ENCODE data around the gene INMT.

The INMT gene

DNA sequence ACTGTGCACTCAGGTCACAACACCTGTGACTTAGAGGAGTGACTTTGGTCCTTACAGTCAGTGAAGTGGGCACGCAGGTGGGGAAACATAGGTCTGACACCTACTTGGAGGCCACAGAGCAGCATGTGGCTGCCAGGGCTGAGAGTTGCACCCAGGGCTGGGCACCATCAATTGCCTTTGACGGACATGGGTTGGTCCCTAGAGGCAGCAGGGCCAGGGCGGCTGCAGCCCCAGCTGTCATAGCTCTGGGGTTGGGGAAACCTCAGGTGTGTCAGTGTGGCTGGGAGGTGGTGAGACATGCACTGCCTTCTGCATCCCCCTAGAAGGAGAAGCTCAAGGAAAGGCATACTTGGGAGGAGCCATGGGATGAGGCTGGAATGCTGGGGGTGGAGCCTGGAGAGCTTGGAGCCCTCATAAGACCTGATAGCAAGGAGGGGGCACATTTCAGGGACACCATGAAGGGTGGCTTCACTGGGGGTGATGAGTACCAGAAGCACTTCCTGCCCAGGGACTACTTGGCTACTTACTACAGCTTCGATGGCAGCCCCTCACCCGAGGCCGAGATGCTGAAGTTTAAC, at the start of gene INMT:
Gene INMT, plus strand, starts transcription at position 440 of the 578 bp plus-strand sequence. Its CDS starts 16 bp downstream, at position 456.
- Histone ChIP-seq H3K4me1 (ENCODE audit: control insufficient read depth, insufficient read depth, low read length) (no peaks in the 10 kb centered on the region), H3K9me3 (ENCODE audit: control insufficient read depth, insufficient read depth, low read depth, low read length) (no peaks in the 10 kb centered on the region), H3K4me3 (ENCODE audit: low read depth, low read length) (no peak within 1 kb of the TSS), H3K36me3 (ENCODE audit: control insufficient read depth in 2 of 2, insufficient read depth in 1 of 2, low read length in 2 of 2) (no peaks in the 10 kb centered on the region), H3K27ac (ENCODE audit: extremely low read depth, low read depth, low read length) (no peak within 1 kb of the TSS)
- POLR2A ChIA-PET, result no interaction called here
- TF ChIP-seq ZNF830 (tag by site-specific recombination; IDR thresholded peaks at IDR 0.05; ENCODE audit: low read depth) (no peak), ZNF23 (tag by site-specific recombination; IDR thresholded peaks at IDR 0.05; ENCODE audit: borderline replicate concordance) (no peak), ZNF555 (tag by site-specific recombination; conservative IDR thresholded peaks at IDR 0.05) (no peak), ZNF610 (tag by site-specific recombination; IDR thresholded peaks at IDR 0.05; ENCODE audit: borderline replicate concordance) (no peak)
- TF ChIP-seq, protein P1, sequence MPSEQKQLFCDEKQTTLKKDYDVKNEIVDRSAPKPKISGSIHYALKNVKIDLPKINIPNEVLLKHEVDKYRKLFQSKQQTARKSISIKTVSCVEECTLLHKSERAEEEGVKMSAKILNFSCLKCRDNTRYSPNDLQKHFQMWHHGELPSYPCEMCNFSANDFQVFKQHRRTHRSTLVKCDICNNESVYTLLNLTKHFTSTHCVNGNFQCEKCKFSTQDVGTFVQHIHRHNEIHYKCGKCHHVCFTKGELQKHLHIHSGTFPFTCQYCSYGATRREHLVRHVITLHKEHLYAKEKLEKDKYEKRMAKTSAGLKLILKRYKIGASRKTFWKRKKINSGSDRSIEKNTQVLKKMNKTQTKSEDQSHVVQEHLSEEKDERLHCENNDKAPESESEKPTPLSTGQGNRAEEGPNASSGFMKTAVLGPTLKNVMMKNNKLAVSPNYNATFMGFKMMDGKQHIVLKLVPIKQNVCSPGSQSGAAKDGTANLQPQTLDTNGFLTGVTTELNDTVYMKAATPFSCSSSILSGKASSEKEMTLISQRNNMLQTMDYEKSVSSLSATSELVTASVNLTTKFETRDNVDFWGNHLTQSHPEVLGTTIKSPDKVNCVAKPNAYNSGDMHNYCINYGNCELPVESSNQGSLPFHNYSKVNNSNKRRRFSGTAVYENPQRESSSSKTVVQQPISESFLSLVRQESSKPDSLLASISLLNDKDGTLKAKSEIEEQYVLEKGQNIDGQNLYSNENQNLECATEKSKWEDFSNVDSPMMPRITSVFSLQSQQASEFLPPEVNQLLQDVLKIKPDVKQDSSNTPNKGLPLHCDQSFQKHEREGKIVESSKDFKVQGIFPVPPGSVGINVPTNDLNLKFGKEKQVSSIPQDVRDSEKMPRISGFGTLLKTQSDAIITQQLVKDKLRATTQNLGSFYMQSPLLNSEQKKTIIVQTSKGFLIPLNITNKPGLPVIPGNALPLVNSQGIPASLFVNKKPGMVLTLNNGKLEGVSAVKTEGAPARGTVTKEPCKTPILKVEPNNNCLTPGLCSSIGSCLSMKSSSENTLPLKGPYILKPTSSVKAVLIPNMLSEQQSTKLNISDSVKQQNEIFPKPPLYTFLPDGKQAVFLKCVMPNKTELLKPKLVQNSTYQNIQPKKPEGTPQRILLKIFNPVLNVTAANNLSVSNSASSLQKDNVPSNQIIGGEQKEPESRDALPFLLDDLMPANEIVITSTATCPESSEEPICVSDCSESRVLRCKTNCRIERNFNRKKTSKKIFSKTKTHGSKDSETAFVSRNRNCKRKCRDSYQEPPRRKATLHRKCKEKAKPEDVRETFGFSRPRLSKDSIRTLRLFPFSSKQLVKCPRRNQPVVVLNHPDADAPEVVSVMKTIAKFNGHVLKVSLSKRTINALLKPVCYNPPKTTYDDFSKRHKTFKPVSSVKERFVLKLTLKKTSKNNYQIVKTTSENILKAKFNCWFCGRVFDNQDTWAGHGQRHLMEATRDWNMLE (tag by site-specific recombination; conservative IDR thresholded peaks at IDR 0.05; ENCODE audit: low read depth), result no peak
- CTCF ChIA-PET, result interaction anchor here (0.7 kb wide), 1 partner anchor 191 kb away, joined by 3 read pairs; no protein-coding TSS in a partner anchor

DNA sequence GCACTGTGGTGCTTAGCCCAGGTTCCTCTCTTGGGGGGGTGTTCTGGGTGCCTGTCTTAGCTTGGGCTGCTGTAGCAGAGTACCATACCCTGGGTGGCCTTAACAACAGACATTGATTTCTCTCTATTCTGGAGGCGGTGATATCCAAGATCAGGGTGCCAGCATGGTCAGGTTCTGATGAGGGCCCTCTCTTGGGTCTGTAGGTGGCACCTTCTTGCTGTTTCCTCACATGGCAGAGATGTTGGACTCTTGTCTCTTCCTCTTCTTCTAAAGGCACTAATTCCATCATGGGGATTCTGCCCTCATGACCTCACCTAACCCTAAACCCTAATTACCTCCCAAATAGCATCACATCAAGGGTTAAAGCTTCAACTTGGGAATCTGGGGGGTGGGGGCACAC, 49.7 kb upstream of the INMT start:
- ChIA-PET CTCF (interaction anchor here (0.7 to 1.5 kb wide), 5 partner anchors 10 to 341 kb away, joined by 3 to 4 read pairs (median 3); partner anchors contain the start of gene CRHR2), POLR2A (no interaction called here)
- TF ChIP-seq, protein P2, sequence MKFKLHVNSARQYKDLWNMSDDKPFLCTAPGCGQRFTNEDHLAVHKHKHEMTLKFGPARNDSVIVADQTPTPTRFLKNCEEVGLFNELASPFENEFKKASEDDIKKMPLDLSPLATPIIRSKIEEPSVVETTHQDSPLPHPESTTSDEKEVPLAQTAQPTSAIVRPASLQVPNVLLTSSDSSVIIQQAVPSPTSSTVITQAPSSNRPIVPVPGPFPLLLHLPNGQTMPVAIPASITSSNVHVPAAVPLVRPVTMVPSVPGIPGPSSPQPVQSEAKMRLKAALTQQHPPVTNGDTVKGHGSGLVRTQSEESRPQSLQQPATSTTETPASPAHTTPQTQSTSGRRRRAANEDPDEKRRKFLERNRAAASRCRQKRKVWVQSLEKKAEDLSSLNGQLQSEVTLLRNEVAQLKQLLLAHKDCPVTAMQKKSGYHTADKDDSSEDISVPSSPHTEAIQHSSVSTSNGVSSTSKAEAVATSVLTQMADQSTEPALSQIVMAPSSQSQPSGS (tag by site-specific recombination; IDR thresholded peaks at IDR 0.05; ENCODE audit: low read depth), result no peak
- TF ChIP-seq ZNF211 (tag by site-specific recombination; IDR thresholded peaks at IDR 0.05; ENCODE audit: low read depth) (no peak), ZNF2 (tag by site-specific recombination; IDR thresholded peaks at IDR 0.05) (no peak), KLF7 (tag by site-specific recombination; IDR thresholded peaks at IDR 0.05; ENCODE audit: borderline replicate concordance) (no peak), ZNF223 (tag by site-specific recombination; IDR thresholded peaks at IDR 0.05) (no peak)
- TF ChIP-seq, protein P3, sequence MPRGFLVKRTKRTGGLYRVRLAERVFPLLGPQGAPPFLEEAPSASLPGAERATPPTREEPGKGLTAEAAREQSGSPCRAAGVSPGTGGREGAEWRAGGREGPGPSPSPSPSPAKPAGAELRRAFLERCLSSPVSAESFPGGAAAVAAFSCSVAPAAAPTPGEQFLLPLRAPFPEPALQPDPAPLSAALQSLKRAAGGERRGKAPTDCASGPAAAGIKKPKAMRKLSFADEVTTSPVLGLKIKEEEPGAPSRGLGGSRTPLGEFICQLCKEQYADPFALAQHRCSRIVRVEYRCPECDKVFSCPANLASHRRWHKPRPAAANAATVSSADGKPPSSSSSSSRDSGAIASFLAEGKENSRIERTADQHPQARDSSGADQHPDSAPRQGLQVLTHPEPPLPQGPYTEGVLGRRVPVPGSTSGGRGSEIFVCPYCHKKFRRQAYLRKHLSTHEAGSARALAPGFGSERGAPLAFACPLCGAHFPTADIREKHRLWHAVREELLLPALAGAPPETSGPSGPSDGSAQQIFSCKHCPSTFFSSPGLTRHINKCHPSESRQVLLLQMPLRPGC (tag by site-specific recombination; IDR thresholded peaks at IDR 0.05), result no peak
- Histone ChIP-seq H3K27ac (ENCODE audit: extremely low read depth, low read depth, low read length) (no peak overlapping the region), H3K4me1 (ENCODE audit: control insufficient read depth, insufficient read depth, low read length) (no peaks in the 10 kb centered on the region), H3K36me3 (ENCODE audit: control insufficient read depth in 2 of 2, insufficient read depth in 1 of 2, low read length in 2 of 2) (no peaks in the 10 kb centered on the region), H3K4me3 (ENCODE audit: low read depth, low read length) (no peak overlapping the region), H3K9me3 (ENCODE audit: control insufficient read depth, insufficient read depth, low read depth, low read length) (no peaks in the 10 kb centered on the region)

DNA sequence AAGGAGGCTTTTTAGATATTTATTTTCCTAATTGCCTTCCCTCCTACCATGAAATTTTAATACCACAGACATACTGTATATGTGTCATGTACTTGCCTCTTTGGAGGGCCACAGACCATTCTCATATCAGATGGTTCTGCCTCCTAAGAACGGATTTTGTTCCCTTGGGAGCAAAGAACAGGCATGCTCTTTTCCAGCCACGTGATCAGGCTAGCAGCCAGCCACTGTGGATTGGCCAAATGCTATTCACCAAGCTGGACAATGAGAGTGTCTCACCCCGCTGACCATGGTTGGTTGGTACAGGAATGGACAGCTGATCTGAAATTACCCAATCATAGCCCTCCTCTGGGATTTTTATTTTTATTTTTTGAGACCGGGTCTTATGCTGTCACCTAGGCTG, 48.2 kb upstream of the INMT start:
- H3K27ac ChIP-seq (ENCODE audit: extremely low read depth, low read depth, low read length), result no peak overlapping the region
- no peak overlapping the region for H3K4me3 ChIP-seq (ENCODE audit: low read depth, low read length)
- H3K36me3 ChIP-seq (ENCODE audit: control insufficient read depth in 2 of 2, insufficient read depth in 1 of 2, low read length in 2 of 2), result no peaks in the 10 kb centered on the region
- POLR2A ChIA-PET, result no interaction called here
- CTCF ChIA-PET, result interaction anchor here (1.2 kb wide), 1 partner anchor 37 kb away, joined by 6 read pairs; no protein-coding TSS in a partner anchor
- H3K9me3 ChIP-seq (ENCODE audit: control insufficient read depth, insufficient read depth, low read depth, low read length), result no peaks in the 10 kb centered on the region
- H3K4me1 ChIP-seq (ENCODE audit: control insufficient read depth, insufficient read depth, low read length), result no peaks in the 10 kb centered on the region
- no peak for TF ChIP-seq ZNF76 (tag by site-specific recombination; IDR thresholded peaks at IDR 0.05; ENCODE audit: borderline replicate concordance, low read depth)
- no peak for TF ChIP-seq ZNF785 (tag by site-specific recombination; IDR thresholded peaks at IDR 0.05)
- TF ChIP-seq ZNF701 (tag by site-specific recombination; IDR thresholded peaks at IDR 0.05), result no peak
- no peak for TF ChIP-seq EGR2 (tag by site-specific recombination; IDR thresholded peaks at IDR 0.05; ENCODE audit: low read depth)
- TF ChIP-seq, protein P4, sequence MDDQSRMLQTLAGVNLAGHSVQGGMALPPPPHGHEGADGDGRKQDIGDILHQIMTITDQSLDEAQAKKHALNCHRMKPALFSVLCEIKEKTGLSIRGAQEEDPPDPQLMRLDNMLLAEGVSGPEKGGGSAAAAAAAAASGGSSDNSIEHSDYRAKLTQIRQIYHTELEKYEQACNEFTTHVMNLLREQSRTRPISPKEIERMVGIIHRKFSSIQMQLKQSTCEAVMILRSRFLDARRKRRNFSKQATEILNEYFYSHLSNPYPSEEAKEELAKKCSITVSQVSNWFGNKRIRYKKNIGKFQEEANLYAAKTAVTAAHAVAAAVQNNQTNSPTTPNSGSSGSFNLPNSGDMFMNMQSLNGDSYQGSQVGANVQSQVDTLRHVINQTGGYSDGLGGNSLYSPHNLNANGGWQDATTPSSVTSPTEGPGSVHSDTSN (CRISPR knock-in tag; IDR thresholded peaks at IDR 0.05), result no peak
- TF ChIP-seq KLF7 (tag by site-specific recombination; IDR thresholded peaks at IDR 0.05; ENCODE audit: borderline replicate concordance), result no peak
- no peak for TF ChIP-seq ZNF596 (tag by site-specific recombination; IDR thresholded peaks at IDR 0.05)
- TF ChIP-seq ZNF548 (tag by site-specific recombination; IDR thresholded peaks at IDR 0.05), result no peak
- TF ChIP-seq, protein P5, sequence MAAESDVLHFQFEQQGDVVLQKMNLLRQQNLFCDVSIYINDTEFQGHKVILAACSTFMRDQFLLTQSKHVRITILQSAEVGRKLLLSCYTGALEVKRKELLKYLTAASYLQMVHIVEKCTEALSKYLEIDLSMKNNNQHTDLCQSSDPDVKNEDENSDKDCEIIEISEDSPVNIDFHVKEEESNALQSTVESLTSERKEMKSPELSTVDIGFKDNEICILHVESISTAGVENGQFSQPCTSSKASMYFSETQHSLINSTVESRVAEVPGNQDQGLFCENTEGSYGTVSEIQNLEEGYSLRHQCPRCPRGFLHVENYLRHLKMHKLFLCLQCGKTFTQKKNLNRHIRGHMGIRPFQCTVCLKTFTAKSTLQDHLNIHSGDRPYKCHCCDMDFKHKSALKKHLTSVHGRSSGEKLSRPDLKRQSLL (tag by site-specific recombination; IDR thresholded peaks at IDR 0.05), result no peak
- TF ChIP-seq ZNF146 (tag by site-specific recombination; IDR thresholded peaks at IDR 0.05), result no peak

All from HEK293 (cell line).